ENCODE measurements around the gene ITGA6. TPM values are rescaled to one million over a fixed set of nuclear protein-coding genes. Genes with fewer than 3 reads are reported as not detected.

ITGA6 gene
- polyA plus RNA-seq, 1 donor: 84.2 TPM

DNA sequence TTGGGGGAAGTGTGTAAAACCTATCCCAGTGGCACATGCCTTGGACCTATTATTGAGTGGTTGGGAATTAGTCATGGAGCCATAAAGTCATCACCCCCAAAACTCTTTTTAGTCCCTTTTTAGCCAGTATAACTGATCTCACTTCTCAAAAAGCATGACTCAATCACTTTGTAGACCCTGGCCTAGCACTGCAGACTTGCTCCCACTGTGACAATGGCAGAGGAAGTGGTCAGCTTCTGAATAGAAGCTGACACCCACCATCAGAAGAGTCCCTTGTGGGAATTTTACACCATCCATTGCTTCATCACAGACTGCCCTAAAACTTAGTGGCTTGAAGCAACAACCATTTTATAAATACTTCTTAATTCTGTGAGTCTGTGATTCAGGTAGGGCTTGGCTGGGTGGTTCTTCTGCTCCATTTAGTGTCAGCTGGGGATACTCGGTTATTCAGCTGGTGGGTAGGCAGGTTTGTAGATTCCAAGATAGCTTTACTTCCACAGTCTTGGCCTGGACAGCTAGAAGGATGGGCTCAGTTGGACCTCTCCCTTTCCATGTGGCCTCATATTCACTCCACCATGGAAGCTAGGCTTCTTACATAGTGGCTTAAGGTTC is 10.8 kb upstream of the ITGA6 start:
- DNase-seq (ENCODE audit: low read depth): no peak

- no peak for DNase-seq (ENCODE audit: low read depth)
Measured at GRCh38 chr2:172420216-172420615, 7.2 kb upstream of the ITGA6 start.

GRCh38 chr2:172423160-172423559 is 4.2 kb upstream of the ITGA6 start:
- no peak for DNase-seq (ENCODE audit: low read depth)

GRCh38 chr2:172425336-172425735 is 2.0 kb upstream of the ITGA6 start:
- DNase-seq (ENCODE audit: low read depth): no peak

GRCh38 chr2:172426635-172427255 is 641 bp upstream of the ITGA6 start:
- no peak for DNase-seq (ENCODE audit: low read depth)

DNA sequence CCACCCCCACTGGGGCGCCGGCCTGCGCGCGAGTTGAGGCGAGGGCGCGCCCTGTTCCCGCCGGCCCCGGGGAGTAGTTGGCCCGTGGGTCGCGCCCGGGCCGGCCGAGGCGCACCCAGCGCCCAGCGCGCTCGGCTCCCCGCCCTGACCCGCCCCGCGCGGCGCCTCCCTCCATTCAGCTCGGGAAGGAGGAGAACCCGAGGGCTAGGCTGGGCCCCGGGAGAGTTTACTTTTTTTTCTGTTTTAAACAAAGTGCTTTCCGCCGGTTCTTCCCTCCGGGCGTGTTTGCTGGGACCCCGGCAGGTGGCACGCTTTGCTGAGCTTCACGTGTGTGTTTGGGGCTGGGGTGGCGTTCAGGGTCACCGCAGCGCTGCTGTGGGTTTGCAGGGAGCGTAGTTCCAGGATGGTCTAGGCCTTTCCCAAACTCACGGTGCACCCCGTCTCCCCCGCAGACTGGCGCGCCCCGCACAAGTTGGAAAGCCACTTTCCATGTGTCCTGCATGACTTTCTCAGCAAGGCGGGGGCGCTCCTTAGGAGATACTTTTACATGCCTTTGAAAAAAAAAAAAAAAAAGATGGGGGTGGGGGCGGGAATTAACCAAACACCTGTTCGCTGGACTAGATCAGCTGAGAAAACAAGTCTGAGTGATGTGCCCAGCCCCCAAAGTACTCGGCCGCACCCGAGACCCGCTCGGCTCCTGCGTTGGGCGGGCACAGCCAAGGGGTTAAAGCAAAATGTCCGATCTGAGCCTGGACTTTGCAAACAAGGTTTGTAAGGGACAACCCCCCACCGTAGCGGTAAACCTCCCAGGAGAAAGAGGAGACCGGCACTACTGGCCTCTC is 825 bp downstream of the ITGA6 start:
- no peak for DNase-seq (ENCODE audit: low read depth)

DNA sequence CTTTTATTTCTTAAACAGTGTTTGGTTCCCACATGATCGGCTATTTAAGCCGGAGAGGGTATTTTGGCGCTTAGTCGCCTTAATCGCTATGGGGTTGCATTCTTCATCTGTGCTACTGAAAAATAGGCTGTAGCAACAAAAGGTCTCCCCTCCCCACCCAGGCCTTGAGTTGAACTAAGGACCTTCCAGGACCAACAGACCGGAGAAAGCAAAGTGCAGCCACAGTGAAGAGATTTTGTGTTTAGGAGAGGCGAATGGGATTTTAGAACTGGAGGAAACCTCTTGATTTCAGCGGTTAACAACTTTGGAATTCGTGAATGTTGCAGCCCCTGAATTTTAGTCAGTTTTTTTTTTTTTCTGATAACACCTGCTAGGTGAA is 1.4 kb downstream of the ITGA6 start:
- DNase-seq (ENCODE audit: low read depth): no peak

DNA sequence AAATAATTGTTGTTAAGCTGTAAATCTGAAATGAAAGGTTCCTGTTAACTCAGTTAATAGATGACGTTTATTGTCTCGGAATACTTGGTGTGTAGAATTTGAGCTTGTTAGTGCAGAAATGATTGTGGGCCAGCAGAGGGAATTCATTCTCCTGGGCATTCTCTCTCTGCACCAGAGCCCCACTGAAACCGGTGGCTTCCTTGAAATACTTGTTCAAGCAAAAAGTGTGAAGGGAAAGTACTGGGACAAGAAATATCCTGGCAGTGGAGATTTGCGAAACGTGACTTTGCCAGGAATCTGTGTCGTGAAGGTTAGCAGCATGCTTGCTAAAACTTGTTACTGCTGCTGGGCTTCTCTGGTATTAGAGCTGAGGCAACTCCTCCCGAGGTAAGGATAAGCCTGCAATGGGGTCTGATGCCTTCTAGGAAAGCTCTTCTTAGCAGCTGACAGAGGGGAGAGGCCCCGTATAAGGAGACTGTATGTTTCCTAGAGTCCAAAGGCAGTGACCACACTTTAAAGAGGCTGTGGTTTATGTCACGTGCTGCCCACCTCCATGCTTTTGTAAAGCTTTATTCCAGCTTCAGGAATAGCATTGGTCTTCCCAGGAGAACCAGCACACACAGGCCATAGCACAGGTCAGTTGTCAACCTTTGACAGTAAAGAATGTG is 2.0 kb downstream of the ITGA6 start:
- DNase-seq (ENCODE audit: low read depth): no peak

DNA sequence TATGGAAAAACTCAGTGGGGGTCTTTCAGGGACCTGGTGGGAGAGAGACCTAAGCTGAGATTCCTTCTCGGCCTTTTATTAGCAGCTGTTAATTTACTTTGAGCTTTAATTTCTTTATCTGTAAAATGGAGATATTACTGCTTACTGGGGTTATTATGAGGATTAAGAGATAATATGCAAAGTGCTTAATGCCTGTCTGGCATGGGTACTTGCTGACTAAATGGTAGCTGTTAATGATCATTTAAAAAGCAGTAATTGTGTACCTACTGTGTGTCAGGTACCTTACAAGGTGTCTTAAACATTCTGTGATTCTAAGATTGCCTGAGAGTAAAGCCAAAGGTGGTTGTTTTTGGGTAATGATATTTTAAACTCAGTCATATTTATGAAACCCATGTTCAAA is 2.6 kb downstream of the ITGA6 start:
- DNase-seq (ENCODE audit: low read depth): no peak

DNA sequence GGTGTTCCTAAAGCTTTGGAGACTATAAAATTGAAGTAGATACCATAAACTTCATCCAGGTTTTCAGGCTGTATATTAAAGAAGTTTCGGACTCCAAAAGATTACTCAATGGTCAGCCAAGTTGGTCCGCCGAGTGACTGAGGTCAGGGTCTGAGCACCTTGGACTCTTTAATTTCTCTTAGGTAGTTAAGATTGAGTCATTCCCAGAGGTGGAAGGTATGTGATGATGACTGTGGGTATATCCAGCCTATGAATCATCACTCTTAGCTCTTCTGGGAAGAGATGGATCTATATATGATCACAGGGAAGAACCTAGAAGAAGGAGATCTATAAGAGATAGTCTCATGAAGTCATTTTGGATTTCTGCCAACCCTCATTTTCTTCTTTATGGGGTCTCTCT is 3.3 kb downstream of the ITGA6 start:
- DNase-seq (ENCODE audit: low read depth): no peak

- DNase-seq (ENCODE audit: low read depth): no peak
Measured at GRCh38 chr2:172431463-172431862, 4.1 kb downstream of the ITGA6 start.

DNA sequence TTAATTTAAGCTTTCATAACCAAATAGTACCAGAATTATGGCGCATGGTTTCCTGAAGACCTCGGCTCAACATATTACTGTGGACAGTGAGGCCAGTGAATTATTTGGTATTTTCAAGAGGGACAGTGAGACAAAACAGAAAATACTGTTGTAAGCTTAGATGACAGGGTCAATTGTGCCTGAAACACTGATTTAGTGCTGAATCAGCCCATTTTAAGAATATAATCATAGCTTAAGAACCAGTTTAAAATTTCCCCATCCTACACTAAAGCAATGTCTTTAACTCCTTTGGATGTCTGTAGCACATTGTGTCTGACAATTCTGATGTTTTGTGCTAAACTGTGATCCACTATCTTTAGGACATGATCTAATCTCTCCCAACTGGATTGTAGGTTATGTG is 4.6 kb downstream of the ITGA6 start:
- DNase-seq (ENCODE audit: low read depth): no peak

DNA sequence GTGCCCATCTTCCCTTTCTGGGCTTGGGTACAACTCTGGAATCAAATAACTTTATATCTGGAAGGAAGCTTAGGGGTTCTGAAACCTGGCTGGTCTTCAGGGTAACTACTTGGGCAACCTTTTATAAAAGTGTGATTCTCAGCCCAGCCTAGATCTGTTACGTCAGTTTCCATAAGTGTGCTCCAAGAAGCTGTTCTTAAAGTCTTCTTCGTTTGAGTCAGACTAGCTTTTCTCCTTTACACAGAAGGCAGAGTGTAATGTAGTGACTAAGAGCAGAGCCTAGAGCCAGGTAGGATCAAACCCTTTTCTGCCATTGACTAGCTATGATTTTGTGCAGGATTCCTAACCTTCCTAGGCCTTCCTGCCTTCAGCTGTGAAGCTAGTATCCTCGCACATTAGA is 5.8 kb downstream of the ITGA6 start:
- no peak for DNase-seq (ENCODE audit: low read depth)

DNA sequence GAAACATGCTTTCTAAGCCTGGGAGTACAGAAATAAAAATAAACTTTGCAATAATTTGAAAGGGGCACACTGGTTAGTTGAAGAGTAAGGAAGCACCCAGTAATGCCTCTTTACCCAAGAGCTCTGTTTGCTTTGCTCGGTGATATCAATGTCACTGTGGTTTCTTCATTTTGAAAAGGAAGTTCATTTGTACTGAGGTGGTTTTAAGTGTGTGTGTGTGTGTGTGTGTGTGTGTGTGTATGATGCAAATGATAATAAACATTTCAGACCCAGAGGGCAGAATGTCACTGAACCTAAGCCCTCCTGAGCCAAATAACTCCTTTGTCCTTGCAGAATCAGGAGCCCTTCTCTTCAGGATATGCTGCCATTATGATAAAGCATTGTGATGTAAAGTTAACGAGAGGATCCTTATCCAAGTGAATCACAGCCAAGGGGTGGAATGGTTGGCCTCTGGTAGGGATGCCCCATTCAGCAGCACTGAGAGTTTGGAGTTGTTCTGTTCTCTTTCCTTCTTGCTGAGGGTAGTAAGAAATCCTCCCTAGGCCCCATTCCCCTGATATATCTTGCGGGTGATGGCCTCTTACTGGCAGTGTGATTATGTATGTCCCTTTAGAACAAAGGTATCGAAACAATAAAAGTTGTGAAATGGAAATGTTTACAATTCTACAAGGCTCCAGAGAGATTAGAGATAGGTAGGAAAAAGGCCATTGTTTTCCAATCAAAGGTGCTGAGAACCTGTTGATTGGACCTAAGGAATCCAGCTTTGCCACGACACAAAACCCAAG is 7.6 kb downstream of the ITGA6 start:
- no peak for DNase-seq (ENCODE audit: low read depth)

GRCh38 chr2:172435606-172435911 is 8.2 kb downstream of the ITGA6 start:
- DNase-seq (ENCODE audit: low read depth): no peak

DNA sequence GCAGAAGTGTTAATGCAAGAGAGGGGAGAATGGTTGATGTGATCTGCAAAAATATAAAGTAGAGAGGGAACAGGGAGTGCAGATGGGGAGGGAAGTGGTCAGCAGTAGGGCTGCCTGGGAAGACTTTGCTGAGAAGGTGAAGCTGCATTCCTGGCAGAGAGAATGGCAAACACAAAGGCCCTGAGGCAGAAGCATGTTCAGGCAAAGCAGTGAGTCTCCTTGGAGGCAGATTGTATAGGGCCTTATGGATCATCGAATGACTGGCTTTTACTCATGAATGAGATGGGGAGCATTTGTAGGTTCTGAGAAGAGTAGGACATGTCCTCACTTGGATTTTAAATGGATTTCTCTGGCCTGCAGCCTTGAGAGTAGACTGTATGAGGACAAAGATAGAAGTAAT is 9.5 kb downstream of the ITGA6 start:
- no peak for DNase-seq (ENCODE audit: low read depth)

DNA sequence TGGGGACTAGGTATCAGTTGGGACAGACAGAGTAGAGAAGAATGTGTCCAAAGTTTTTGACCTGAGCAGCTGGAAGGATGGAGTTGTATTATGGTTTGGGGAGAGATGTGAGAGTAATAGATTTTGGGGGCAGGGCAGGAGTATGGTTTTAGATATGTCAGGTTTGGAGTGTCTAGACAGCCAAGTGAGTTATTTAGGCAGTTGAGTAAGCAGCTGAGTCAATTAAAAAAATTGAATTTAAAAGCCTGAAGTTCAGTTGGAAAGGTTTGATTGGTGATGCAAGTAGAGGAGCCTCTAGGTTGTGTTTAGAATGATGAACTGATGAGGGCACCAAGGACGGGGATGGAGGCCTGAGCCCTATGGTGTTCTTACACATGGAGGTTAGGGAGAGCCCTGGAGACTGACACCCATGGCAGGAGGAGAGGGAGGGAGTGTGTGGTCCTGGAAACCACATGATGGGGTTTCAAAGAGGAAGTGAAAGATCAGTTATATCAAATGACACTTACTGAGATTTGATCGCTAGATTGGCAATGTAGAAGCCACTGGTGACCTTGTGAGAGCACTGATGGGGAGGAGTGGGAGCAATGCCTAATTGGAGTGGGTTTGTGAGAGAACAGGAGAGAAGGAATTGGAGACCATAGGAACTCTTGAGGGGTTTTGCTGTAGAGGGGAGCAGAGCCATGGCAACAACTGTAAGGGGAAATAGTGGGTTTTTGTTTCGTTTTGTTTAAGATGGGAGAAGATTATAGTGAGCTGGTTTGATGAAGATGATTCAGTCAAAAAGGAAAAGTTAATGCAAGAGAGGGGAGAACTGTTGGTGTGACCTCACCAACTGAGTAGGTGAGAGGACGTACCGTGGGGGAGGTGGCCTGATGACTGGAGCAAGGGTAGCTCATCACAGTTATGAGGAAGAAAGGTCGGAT is 10.3 kb downstream of the ITGA6 start:
- DNase-seq (ENCODE audit: low read depth): no peak

- DNase-seq (ENCODE audit: low read depth): no peak
Measured at GRCh38 chr2:172438741-172439508, 11.5 kb downstream of the ITGA6 start.

GRCh38 chr2:172439509-172439860 is 12.1 kb downstream of the ITGA6 start:
- DNase-seq (ENCODE audit: low read depth): no peak

DNA sequence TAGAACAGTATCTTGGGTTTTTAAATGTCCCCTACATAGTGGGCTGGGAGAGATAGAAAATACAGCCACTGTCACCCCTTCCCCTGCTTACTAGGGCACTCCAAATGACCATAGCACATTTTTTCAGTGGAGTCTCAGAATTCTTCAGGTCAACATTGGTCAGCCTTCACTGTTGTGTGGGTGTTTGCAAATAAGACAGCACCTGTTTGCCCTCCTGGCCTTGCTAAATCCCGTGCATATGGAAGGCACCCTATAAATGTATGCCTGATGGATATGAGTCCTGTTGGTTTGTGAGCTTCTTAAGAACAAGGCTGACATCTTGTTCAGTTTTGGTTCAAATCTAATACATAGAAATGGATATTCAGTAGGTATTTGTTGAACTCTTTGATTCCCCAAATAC is 12.5 kb downstream of the ITGA6 start:
- no peak for DNase-seq (ENCODE audit: low read depth)
